Right cardiac atrium (tissue), 5 donors: ENCODE measurements around the gene JUND. TPM values are rescaled to one million over a fixed set of nuclear protein-coding genes. Genes with fewer than 3 reads are reported as not detected.

Source experiments
- ATAC-seq, 2 donors: fragments of 200-7000 bp; cut with Tn5 transposase; one replicate each; pipeline versions ENCODE4 v1.8.0 to v1.9.1; 2020; ENCODE audit warnings: moderate library complexity in 2 of 2, mild to moderate bottlenecking in 1 of 2
- DNase-seq, 3 donors: peaks; one replicate each; pipeline ENCODE4 v3.0.0-alpha.2; 2020
- H3K27ac ChIP-seq: one replicate; pipeline ENCODE4 v1.5.1; 2013; ENCODE audit warnings: mild to moderate bottlenecking, low read length, control low read depth, moderate library complexity
- H3K27me3 ChIP-seq: one replicate; pipeline ENCODE4 v1.6.1; 2013; ENCODE audit not compliant: control insufficient read depth, insufficient read depth
- H3K4me1 ChIP-seq: one replicate; pipeline ENCODE4 v1.6.1; 2013; ENCODE audit warnings: low read length; ENCODE audit not compliant: control insufficient read depth, insufficient read depth
- H3K4me3 ChIP-seq: one replicate; pipeline ENCODE4 v1.5.1; 2013; ENCODE audit warnings: low read length, control low read depth
- H3K9me3 ChIP-seq: one replicate; pipeline ENCODE4 v1.6.1; 2013; ENCODE audit warnings: low read length; ENCODE audit not compliant: control insufficient read depth
- WGBS: extraction: QIAGEN DNeasy Blood & Tissue Kit; methylation state at CpG from one replicate; pipeline ENCODE4 v1.1.7; 2013; 5-methylcytosine and 5-hydroxymethylcytosine counted together
- intact Hi-C, 4 donors: fragments of 100-400 bp; cut with DNase I; formaldehyde crosslinking; loops; one replicate each; pipeline versions ENCODE4 v1.11.0 to v1.14.0; 2022 to 2023
- polyA plus RNA-seq: library from polyadenylated mRNA; stranded (reverse); fragments of 200-250 nt; gene quantifications from one replicate; pipeline ENCODE4 v1.2.3, GENCODE V29; 2013
- total RNA-seq, 4 donors: library from RNA; stranded (reverse); fragmentation: NEBNext Ultra II Directional; extraction: Animal tissue kit (Norgen Biotek cat#: 25700); gene quantifications; one replicate each; pipeline ENCODE4 v1.2.1, GENCODE V29; 2021
- donor health status: healthy with polysubstance abuse.
- donor health status: DM: no; HTN: yes; CAD: no.
- donor health status: DM: no; HTN: no; CAD: no.
- donor health status: DM: no; HTN: yes; CAD: no; lungs with severe emphysema.
- donor health status: DM: yes; HTN: yes; CAD: no.

Gene JUND
- total and polyA plus RNA-seq, 5 donors, result 117 to 233 (median 124) TPM

DNA sequence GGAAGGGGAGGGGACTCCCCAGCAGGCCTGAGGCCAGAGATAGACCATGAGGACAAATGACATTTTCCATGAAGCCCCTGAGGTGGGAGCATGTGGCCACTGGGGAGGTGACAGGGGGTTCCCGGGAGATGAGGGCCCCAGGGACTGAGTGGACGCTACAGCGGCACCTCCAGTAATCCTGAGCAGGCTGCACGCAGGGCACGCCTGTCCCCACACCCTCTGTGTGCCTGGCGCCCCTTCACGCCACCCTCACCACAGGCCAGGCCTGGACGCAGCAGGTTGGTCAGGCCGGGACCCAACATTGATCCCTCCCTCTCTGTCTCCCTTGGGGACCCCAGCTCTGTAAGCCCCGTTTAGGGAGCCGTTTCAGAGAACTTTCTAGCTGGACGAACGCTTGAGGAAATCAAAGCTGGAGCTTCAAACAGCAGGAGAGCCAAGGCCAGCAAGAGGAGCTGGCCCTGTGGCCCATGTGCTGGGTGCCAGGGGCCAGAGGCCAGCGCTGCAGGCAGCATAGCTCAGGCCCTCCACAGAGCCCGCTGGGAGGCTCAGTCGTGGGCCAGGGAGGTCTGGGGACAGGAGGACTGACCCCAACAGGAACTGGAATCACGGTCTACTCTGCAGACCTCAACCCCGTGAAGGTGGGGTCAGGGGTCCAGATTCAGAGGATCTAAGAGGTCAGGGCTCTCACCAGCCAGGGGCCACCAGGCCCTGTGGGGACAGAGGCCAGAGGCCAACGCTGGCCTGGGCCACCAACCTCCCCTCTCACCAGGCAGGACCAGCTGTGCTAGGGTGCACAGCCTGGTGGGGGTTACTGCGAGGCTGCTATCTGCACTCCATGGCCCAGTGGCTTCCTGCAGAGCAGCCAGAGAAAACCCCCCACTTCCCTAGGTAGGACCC lies 26.9 kb upstream of the JUND start:
- Histone ChIP-seq H3K4me1 (peaks cover 3% of the 10 kb centered on the region), H3K27ac (no peak overlapping the region), H3K4me3 (no peak overlapping the region), H3K27me3 (no peaks in the 10 kb centered on the region), H3K9me3 (no peaks in the 10 kb centered on the region)
- intact Hi-C loops, result no loop called here
- ATAC-seq (no peak), DNase-seq (peak in 2 of 3 donors; percentile 55 to 63)
- 80% methylated on average over 20 of the region's 20 CpGs for whole genome bisulfite sequencing

DNA sequence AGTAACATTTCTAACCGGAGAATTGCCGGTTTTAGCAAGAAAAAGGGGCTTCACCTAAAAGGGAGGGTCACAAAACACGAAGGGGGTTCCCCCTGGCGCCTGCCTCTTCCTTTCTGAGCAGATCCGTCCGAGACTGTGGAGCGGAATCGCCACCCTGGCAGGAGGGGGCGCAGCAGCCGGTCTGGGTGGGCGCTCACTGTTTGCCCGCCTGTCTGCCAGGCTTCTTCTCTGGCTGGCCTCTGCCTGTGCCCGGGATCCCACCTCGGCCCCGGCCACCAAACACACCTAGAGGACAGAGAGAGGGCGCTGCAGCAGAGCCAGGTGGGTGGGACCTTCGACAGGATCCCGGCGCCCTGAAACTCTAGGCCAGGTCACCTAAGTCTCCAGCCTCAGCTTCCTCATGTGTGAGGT lies 25.9 kb upstream of the JUND start:
- intact Hi-C loops, result no loop called here
- 85% methylated on average over 19 of the region's 19 CpGs for whole genome bisulfite sequencing
- Histone ChIP-seq H3K27me3 (no peaks in the 10 kb centered on the region), H3K4me1 (peaks cover 5% of the 10 kb centered on the region), H3K9me3 (no peaks in the 10 kb centered on the region), H3K4me3 (no peak overlapping the region), H3K27ac (peak overlapping the region; percentile 0)
- DNase-seq (peak in 2 of 3 donors; percentile 54 to 64), ATAC-seq (no peak)

DNA sequence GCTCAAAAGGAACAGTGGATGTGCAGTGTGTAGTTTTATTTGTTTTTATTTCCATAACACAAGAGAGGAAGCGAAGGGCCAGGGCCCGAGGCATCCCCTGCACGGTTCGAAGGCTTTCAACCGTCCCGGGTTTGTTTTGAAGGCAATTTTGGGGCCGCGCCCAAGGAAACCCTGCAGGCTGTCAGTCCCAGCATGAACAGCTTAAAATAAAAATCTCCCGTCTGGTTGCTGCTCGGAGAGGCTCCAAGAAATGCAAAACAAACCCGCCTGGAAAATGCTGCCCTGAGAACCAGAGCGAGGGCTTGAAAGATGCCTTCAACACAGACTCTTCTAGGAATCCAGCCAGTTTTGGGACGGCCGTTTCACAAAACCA lies 25.5 kb upstream of the JUND start:
- Histone ChIP-seq H3K4me1 (peaks cover 5% of the 10 kb centered on the region), H3K4me3 (no peak overlapping the region), H3K27me3 (no peaks in the 10 kb centered on the region), H3K27ac (no peak overlapping the region), H3K9me3 (no peaks in the 10 kb centered on the region)
- ATAC-seq (peak in 1 of 2 donors; percentile 1), DNase-seq (peak in 2 of 3 donors; percentile 72 to 73)
- intact Hi-C loops, result no loop called here
- 69% methylated on average over 14 of the region's 14 CpGs for WGBS

DNA sequence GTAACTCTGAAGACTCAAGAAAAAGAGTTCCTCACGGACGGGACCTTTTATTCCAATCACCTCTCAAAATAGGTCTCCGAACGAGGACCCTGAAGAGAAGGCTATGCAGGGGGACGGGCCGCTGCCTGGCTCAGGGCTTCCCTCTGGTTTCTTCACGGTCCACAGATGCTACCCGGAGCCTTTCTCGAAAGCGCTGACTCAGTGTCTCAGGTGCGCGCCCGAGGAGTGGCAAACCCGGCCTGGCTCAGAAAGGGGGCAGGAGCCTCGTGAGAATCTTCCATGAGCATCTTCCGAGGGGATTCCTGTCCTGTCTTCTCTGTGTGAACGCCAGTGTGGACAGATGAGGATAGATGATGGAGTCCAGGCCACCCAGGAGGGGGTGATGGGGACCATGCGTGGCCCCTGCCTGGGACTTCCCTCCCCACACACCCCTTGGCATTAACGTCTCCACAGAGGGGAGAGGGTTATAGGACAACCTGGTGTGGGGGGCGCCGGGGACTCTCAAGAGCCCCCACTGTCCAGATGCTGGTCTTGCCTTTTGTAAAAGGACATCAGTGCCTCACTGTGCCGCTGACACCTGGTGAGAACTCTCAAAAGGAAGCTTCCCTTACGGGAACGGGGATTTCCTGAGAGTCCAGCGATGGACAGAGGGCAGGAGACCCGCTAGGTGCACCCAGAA lies 24.9 kb upstream of the JUND start:
- WGBS, result 85% methylated on average over 26 of the region's 26 CpGs
- ATAC-seq (no peak), DNase-seq (peak in 2 of 3 donors; percentile 51 to 64)
- Histone ChIP-seq H3K4me1 (peaks cover 5% of the 10 kb centered on the region), H3K9me3 (no peaks in the 10 kb centered on the region), H3K27ac (no peak overlapping the region), H3K27me3 (no peaks in the 10 kb centered on the region), H3K4me3 (no peak overlapping the region)
- intact Hi-C loops, result no loop called here

DNA sequence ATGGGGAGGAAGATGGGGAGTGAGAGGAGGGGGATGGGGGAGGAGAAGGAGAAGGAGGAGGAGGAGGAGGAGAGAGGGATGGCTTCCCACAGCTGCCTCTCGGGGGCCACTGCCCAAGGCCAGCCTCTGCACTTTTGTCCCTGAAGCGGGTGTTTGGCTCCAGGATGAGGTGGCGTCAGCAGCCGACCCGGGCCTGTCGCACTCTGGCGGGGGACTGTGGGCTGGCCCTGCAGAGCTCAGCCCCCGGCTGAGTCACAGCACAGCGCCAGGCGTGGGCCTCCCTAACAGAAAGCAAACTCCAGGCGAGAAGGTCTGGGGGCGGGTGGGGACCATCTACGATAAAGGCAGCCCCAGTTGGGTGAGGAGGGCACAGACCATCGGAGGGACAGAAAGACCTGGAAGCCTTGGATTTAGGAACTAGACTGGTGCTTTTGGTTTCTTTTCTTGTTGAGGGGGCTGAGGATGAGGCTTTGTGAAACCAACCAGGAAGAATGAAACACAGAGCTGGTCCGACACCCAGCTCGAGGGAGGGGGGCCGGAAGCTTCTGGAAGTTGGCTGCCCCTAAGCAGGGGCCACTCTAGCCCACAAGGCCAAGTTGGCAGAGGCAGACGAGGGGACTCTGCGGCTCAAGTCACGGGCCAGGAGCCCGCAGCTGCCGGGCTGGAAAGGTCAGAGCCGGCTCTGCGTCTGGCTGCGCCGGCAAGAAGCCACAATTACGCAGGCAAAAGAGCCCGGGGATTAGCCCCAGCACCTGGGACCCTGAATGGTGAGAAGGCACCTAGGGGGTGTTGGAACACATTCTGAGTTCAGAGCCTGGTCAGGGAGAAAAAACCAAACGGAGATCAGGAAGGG lies 23.3 kb upstream of the JUND start:
- intact Hi-C loops, result no loop called here

DNA sequence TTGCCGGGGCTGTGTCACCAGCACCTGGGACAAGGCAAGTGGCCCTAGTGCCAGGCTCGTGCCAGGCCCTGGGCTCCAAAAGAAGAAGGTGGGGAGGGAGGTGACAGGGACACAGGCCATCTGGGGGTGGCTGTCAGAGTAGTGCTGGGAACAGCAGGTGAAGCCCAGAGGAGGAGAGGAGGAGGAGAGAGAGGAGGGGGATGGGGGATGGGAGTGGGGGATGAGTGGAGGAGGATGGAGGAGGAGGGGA lies 22.7 kb upstream of the JUND start:
- H3K27me3 ChIP-seq, result no peaks in the 10 kb centered on the region
- H3K4me1 ChIP-seq, result peaks cover 8% of the 10 kb centered on the region
- peak in 1 of 3 donors; percentile 78 for DNase-seq
- no peak overlapping the region for H3K4me3 ChIP-seq
- ATAC-seq, result no peak
- H3K9me3 ChIP-seq, result no peaks in the 10 kb centered on the region
- intact Hi-C loops, result no loop called here
- 11% methylated on average over 2 of the region's 2 CpGs for WGBS
- peak overlapping the region; percentile 99 for H3K27ac ChIP-seq

More for the DNA sequence above, 23.3 kb upstream of the JUND start:
- Histone ChIP-seq H3K4me3 (peak overlapping the region; percentile 37), H3K27me3 (no peaks in the 10 kb centered on the region), H3K4me1 (peaks cover 8% of the 10 kb centered on the region), H3K9me3 (no peaks in the 10 kb centered on the region), H3K27ac (peak overlapping the region; percentile 99)
- under 1% methylated on average over 29 of the region's 29 CpGs for WGBS
- ATAC-seq (peak; percentile 90), DNase-seq (peak; percentile 95 to 96 (median 96))

DNA sequence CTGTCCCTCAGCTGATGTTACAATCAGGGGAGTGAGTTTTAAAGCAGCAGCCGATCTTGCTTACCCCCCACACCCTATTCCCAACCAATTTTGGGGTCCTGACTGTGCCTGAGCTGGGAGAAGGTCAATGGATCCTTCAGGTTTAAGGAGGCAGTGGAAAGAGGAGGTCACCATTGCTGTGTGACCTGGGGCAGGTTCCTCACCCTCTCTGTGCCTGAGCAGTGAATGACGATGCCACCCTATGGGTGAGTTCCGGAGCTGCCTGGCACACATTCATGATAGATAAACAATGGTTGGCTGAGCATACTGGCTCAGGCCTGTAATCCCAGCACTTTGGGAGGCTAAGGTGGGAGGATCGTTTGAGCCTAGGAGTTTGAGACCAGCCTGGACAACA lies 20.3 kb upstream of the JUND start:
- intact Hi-C loops, result no loop called here
- ATAC-seq (no peak), DNase-seq (no peak)
- no peaks in the 10 kb centered on the region for H3K27me3 ChIP-seq
- no peak overlapping the region for H3K4me3 ChIP-seq
- no peaks in the 10 kb centered on the region for H3K9me3 ChIP-seq
- peaks cover 8% of the 10 kb centered on the region for H3K4me1 ChIP-seq
- peak overlapping the region; percentile 57 for H3K27ac ChIP-seq
- 73% methylated on average over 4 of the region's 4 CpGs for WGBS

DNA sequence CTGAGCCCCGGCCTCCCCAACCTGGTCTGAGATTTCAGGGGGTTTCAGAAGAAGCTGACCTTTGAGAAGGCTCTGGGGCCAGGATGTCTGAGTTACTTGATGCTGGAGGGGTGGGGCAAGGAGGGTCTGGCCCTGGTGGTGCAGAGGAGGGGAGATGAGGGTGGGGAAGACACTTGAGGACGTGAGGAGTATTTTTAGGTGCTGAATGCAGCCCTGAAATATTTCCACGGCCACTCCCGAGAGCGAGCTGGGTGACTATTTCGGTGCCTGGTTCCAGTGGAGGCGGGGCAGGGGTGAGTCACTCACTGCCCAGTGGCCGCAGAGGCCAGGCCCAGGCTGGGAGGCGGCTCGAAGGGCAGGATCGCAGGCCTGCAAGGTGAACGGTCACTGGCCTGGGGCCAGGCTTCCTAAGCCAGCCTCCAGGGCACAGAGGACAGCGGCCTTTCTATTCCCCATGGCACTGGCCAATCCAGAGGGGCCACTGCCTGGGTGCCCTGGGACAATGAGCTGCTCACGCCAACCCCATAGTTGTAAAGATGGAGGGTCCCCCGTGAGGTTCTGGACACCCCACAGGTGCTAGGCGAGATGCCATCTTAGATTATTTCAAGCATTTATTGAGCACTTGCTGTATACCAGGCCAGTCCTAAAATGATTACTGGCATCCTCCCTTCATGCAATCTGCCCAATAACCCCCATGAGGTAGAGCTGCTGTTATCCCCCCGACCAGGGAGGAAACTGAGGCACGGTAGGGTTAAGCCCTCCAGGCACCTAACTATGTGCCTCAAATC lies 19.7 kb upstream of the JUND start:
- H3K9me3 ChIP-seq, result no peaks in the 10 kb centered on the region
- intact Hi-C loops, result no loop called here
- no peak overlapping the region for H3K4me3 ChIP-seq
- peak overlapping the region; percentile 71 for H3K27ac ChIP-seq
- ATAC-seq (peak; percentile 38 to 66), DNase-seq (peak; percentile 88 to 89 (median 89))
- WGBS, result 42% methylated on average over 18 of the region's 18 CpGs
- peaks cover 8% of the 10 kb centered on the region for H3K4me1 ChIP-seq
- H3K27me3 ChIP-seq, result no peaks in the 10 kb centered on the region

DNA sequence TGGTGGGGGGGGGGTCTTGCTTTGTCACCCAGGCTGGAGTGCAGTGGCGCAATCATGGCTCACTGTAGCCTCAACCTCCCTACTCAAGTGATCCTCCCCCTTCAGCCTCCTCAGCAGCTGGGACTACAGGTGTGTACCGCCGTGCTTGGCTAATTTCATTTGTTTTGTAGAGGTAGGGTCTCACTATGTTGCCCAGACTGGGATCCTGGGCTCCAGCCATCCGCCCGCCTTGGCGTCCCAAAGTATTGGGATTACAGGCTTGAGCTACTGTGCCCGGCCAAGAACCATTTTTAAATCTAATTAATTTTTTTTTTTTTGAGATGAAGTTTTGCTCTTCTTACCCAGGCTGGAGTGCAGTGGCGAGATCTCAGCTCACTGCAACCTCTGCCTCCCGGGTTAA lies 18.2 kb upstream of the JUND start:
- H3K27me3 ChIP-seq, result no peaks in the 10 kb centered on the region
- H3K9me3 ChIP-seq, result no peaks in the 10 kb centered on the region
- intact Hi-C loops, result no loop called here
- DNase-seq, result peak in 1 of 3 donors; percentile 32
- no peak for ATAC-seq
- WGBS, result 94% methylated on average over 9 of the region's 9 CpGs
- H3K4me3 ChIP-seq, result no peak overlapping the region
- H3K27ac ChIP-seq, result no peak overlapping the region
- peaks cover 8% of the 10 kb centered on the region for H3K4me1 ChIP-seq

DNA sequence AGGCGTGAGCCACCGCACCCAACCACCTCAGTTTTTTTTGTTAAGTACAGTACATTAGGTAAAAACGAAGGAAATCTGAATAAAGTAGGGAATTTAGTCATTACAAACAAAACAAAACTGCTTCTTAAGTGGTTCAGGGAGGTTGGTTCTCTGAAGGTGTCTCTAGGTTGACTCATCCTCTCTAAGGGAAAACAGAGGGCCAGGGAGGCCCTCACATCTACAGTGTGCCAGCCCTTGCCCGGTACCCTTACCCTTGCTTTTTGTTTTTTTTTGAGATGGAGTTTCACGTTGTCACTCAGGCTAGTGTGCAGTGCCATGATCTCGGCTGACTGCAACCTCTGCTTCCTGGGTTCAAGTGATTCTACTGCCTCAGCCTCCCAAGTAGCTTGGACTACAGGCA lies 17.2 kb upstream of the JUND start:
- 81% methylated on average over 6 of the region's 6 CpGs for WGBS
- no peak overlapping the region for H3K4me3 ChIP-seq
- H3K27ac ChIP-seq, result no peak overlapping the region
- H3K27me3 ChIP-seq, result no peaks in the 10 kb centered on the region
- H3K4me1 ChIP-seq, result peaks cover 10% of the 10 kb centered on the region
- ATAC-seq, result no peak
- no peak for DNase-seq
- no peaks in the 10 kb centered on the region for H3K9me3 ChIP-seq
- intact Hi-C loops, result no loop called here
